ENCODE results near the gene MRPL38.

The MRPL38 gene

DNA sequence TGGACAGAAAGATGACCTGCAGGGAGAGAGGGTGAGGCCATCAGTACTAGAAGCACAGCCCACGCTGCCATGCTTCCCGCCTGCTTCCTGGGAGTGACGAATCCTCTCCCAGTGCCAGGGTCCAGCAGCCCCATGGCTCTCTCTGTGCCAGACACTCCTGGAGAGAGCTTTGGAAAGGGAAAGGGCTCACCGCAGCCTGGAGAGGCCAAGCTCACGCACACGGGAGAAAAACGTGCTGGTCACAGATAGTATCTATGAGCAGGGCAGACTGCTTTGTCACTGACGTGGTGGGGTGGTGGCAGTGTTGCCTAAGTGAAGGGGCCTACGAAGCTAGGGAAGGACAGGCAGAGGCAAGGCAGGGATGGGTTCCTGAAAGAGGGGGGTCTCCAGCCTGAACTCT lies 55.0 kb downstream of the MRPL38 start:
- no peak for DNase-seq

GRCh38 chr17:75849279-75849646 lies 55.4 kb downstream of the MRPL38 start:
- DNase-seq = no peak

All from activated CD4-positive, alpha-beta T cell treated with anti-CD3 and anti-CD28 coated beads, Interleukin-2, amount 50 U/mL, for 1 hour (primary cell).